H9 (cell line): Measurements from ENCODE around the gene OMG. TPM values are rescaled to one million over a fixed set of nuclear protein-coding genes. Genes with fewer than 3 reads are reported as not detected.

Experiments
- DNase-seq: peaks from one replicate; pipeline ENCODE4 v3.0.0-alpha.2; 2017
- H2AFZ ChIP-seq: one replicate; pipeline ENCODE4 v1.6.1; 2013; ENCODE audit warnings: mild to moderate bottlenecking, low read length, control low read depth, moderate library complexity
- H2AK5ac ChIP-seq: 2 replicates; pipeline ENCODE4 v1.6.1; 2013; ENCODE audit warnings: low read length, control low read depth, mixed read lengths; ENCODE audit not compliant: insufficient read length
- H2BK120ac ChIP-seq: one replicate; pipeline ENCODE4 v1.6.1; 2013; ENCODE audit warnings: low read depth, mild to moderate bottlenecking, low read length, control low read depth, inconsistent platforms; ENCODE audit not compliant: poor library complexity, severe bottlenecking
- H2BK12ac ChIP-seq: 2 replicates; pipeline ENCODE4 v1.6.1; 2013; ENCODE audit warnings: low read length, control low read depth, mixed read lengths, low read depth; ENCODE audit not compliant: insufficient read length
- H2BK15ac ChIP-seq: 2 replicates; pipeline ENCODE4 v1.6.1; 2013; ENCODE audit warnings: low read depth, low read length, control low read depth
- H2BK20ac ChIP-seq: one replicate; pipeline ENCODE4 v1.6.1; 2013; ENCODE audit warnings: low read depth, mild to moderate bottlenecking, low read length, control low read depth, inconsistent platforms; ENCODE audit not compliant: poor library complexity, severe bottlenecking
- H2BK5ac ChIP-seq: 2 replicates; pipeline ENCODE4 v1.6.1; 2013; ENCODE audit warnings: low read length, control low read depth, mixed read lengths; ENCODE audit not compliant: insufficient read length
- H3K14ac ChIP-seq: 2 replicates; pipeline ENCODE4 v1.6.1; 2013; ENCODE audit warnings: low read length, control low read depth; ENCODE audit not compliant: insufficient read depth
- H3K18ac ChIP-seq: 2 replicates; pipeline ENCODE4 v1.6.1; 2013; ENCODE audit warnings: low read depth, mild to moderate bottlenecking, mixed read lengths, low read length, control low read depth; ENCODE audit not compliant: insufficient read length
- H3K23ac ChIP-seq: 2 replicates; pipeline ENCODE4 v1.6.1; 2013; ENCODE audit warnings: low read length, control low read depth, mixed read lengths, low read depth; ENCODE audit not compliant: insufficient read length
- H3K23me2 ChIP-seq: 2 replicates; pipeline ENCODE4 v1.6.1; 2013; ENCODE audit warnings: low read depth, mild to moderate bottlenecking, mixed read lengths, low read length, control low read depth; ENCODE audit not compliant: insufficient read length, poor library complexity, severe bottlenecking
- H3K27ac ChIP-seq: 2 replicates; pipeline ENCODE4 v1.5.1; 2013; ENCODE audit warnings: low read length, control low read depth, mixed read lengths, low read depth; ENCODE audit not compliant: insufficient read length
- H3K27me3 ChIP-seq: 2 replicates; pipeline ENCODE4 v1.6.1; 2013; ENCODE audit warnings: low read length, control low read depth, inconsistent platforms; ENCODE audit not compliant: insufficient read depth
- H3K4ac ChIP-seq: 2 replicates; pipeline ENCODE4 v1.6.1; 2013; ENCODE audit warnings: low read depth, mild to moderate bottlenecking, control low read depth, inconsistent platforms, low read length, moderate library complexity
- H3K4me1 ChIP-seq: 2 replicates; pipeline ENCODE4 v1.6.1; 2013; ENCODE audit warnings: low read length, control low read depth, inconsistent platforms; ENCODE audit not compliant: insufficient read depth
- H3K4me2 ChIP-seq: 2 replicates; pipeline ENCODE4 v1.6.1; 2013; ENCODE audit warnings: low read length, control low read depth, mixed read lengths; ENCODE audit not compliant: insufficient read length, insufficient read depth
- H3K56ac ChIP-seq: 2 replicates; pipeline ENCODE4 v1.6.1; 2013; ENCODE audit warnings: low read depth, mild to moderate bottlenecking, mixed read lengths, low read length, control low read depth; ENCODE audit not compliant: insufficient read length
- H3K79me1 ChIP-seq: 2 replicates; pipeline ENCODE4 v1.6.1; 2013; ENCODE audit warnings: low read depth, mild to moderate bottlenecking, moderate library complexity, low read length, control low read depth, inconsistent platforms; ENCODE audit not compliant: insufficient read depth, poor library complexity, severe bottlenecking
- H3K79me2 ChIP-seq: 2 replicates; pipeline ENCODE4 v1.6.1; 2013; ENCODE audit warnings: low read length, control low read depth, inconsistent platforms; ENCODE audit not compliant: insufficient read depth
- H3K9ac ChIP-seq: 2 replicates; pipeline ENCODE4 v1.6.1; 2013; ENCODE audit warnings: low read length, control low read depth, mixed read lengths; ENCODE audit not compliant: insufficient read length; ENCODE audit errors: extremely low read depth
- H3K9me3 ChIP-seq: one replicate; pipeline ENCODE4 v1.6.1; 2013; ENCODE audit warnings: low read depth, low read length, inconsistent platforms; ENCODE audit not compliant: control insufficient read depth
- H3T11ph ChIP-seq: one replicate; pipeline ENCODE4 v1.6.1; 2013; ENCODE audit warnings: mild to moderate bottlenecking, low read length, control low read depth, inconsistent platforms
- H4K20me1 ChIP-seq: one replicate; pipeline ENCODE4 v1.6.1; 2013; ENCODE audit not compliant: control insufficient read depth, insufficient read length, insufficient read depth
- H4K5ac ChIP-seq: 2 replicates; pipeline ENCODE4 v1.6.1; 2013; ENCODE audit warnings: low read depth, mild to moderate bottlenecking, mixed read lengths, low read length, control low read depth; ENCODE audit not compliant: insufficient read length
- H4K8ac ChIP-seq: replicated peaks from 2 replicates; pipeline ENCODE4 v1.6.1; 2013; ENCODE audit warnings: low read length, control low read depth, mixed read lengths, low read depth; ENCODE audit not compliant: insufficient read length
- H4K91ac ChIP-seq: 2 replicates; pipeline ENCODE4 v1.6.1; 2013; ENCODE audit warnings: low read depth, mild to moderate bottlenecking, moderate library complexity, mixed read lengths, low read length, control low read depth; ENCODE audit not compliant: insufficient read length
- H3K27ac Mint-ChIP-seq, 3 experiments: 2 replicates in 2 of 3; 3 replicates in 1 of 3; pipeline ENCODE4 v1.8.0; 2020 to 2021; ENCODE audit warnings: mixed read lengths in 3 of 3, mild to moderate bottlenecking in 1 of 3, moderate library complexity in 1 of 3
- H3K27me3 Mint-ChIP-seq: 2 replicates; pipeline ENCODE4 v1.8.0; 2021; ENCODE audit warnings: low read depth, mild to moderate bottlenecking, moderate library complexity, mixed read lengths
- H3K36me3 Mint-ChIP-seq, 3 experiments: 2 replicates in 2 of 3; 3 replicates in 1 of 3; pipeline ENCODE4 v1.8.0; 2020 to 2021; ENCODE audit warnings: low read depth in 3 of 3, mixed read lengths in 3 of 3; ENCODE audit not compliant: insufficient read depth in 1 of 3
- H3K4me1 Mint-ChIP-seq, 2 experiments: 2 replicates each; pipeline ENCODE4 v1.8.0; 2020; ENCODE audit warnings: mixed read lengths in 2 of 2
- H3K4me3 Mint-ChIP-seq, 2 experiments: 2 replicates in 1 of 2; 3 replicates in 1 of 2; pipeline ENCODE4 v1.8.0; 2020 to 2021; ENCODE audit warnings: mild to moderate bottlenecking in 2 of 2, mixed read lengths in 2 of 2, moderate library complexity in 1 of 2
- H3K9me3 Mint-ChIP-seq, 2 experiments: 2 replicates in 1 of 2; 3 replicates in 1 of 2; pipeline ENCODE4 v1.8.0; 2020; ENCODE audit warnings: mild to moderate bottlenecking in 2 of 2, mixed read lengths in 2 of 2, moderate library complexity in 1 of 2
- WGBS: extraction: QIAGEN DNeasy Blood & Tissue Kit; methylation state at CpG from one replicate; pipeline ENCODE4 v1.1.7; 2013; ENCODE audit warnings: missing lambda C conversion rate, low lambda C conversion rate, mixed read lengths; ENCODE audit not compliant: insufficient read length; ENCODE audit errors: extremely low coverage; 5-methylcytosine and 5-hydroxymethylcytosine counted together
- total RNA-seq: library from RNA; stranded (reverse); gene quantifications from 2 replicates; pipeline ENCODE4 v1.2.1, GENCODE V29; 2021
- TF ChIP-seq, protein P1 (sequence below): fragments of 200-600 bp; sonication (generic); conservative IDR thresholded peaks from 3 replicates; pipeline ENCODE4 v1.8.0; 2021; ENCODE audit warnings: antibody characterized with exemption, mild to moderate bottlenecking

The OMG gene
- total RNA-seq, 1 experiment from 2014 or later: not detected

DNA sequence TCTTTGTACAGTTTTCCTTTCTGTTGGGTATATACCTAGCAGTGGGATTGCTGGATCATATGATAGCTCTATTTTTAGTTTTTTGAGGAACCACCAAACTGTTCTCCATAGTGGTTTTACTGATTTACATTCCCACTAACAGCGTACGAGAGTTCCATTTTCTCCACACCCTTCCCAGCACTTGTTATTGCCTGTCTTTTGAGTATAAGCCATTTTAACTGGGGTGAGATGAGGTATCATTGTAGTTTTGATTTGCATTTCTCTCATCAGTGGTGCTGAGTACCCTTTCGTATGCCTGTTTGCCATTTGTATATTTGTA, 17.7 kb upstream of the OMG start:
- H3K79me1 ChIP-seq: no peaks in the 10 kb centered on the region
- no peak overlapping the region for H4K5ac ChIP-seq
- Mint-ChIP-seq H3K27ac (no peak overlapping the region), H3K36me3 (no peaks in the 10 kb centered on the region), H3K27me3 (no peaks in the 10 kb centered on the region), H3K9me3 (no peaks in the 10 kb centered on the region), H3K4me1 (peaks cover 11 to 13% of the 10 kb centered on the region in 2 experiments), H3K4me3 (no peak overlapping the region)
- H3K18ac ChIP-seq: no peak overlapping the region
- H3K23me2 ChIP-seq: no peaks in the 10 kb centered on the region
- no peak overlapping the region for H2BK5ac ChIP-seq
- H3T11ph ChIP-seq: no peak overlapping the region
- no peak overlapping the region for H3K14ac ChIP-seq
- no peak overlapping the region for H2AFZ ChIP-seq
- no peak for DNase-seq
- H3K4ac ChIP-seq: no peak overlapping the region
- H3K79me2 ChIP-seq: no peaks in the 10 kb centered on the region
- no peak overlapping the region for H2BK120ac ChIP-seq
- no peak overlapping the region for H4K8ac ChIP-seq
- no peak overlapping the region for H2BK20ac ChIP-seq
- H3K9me3 ChIP-seq: no peaks in the 10 kb centered on the region
- H3K4me1 ChIP-seq: no peaks in the 10 kb centered on the region
- no CpG with 5 or more reads among the region's 3 CpGs for WGBS
- no peaks in the 10 kb centered on the region for H4K20me1 ChIP-seq
- no peak overlapping the region for H3K56ac ChIP-seq
- H3K23ac ChIP-seq: no peak overlapping the region
- no peak overlapping the region for H3K9ac ChIP-seq
- H3K4me2 ChIP-seq: no peak overlapping the region
- TF ChIP-seq, protein P1, sequence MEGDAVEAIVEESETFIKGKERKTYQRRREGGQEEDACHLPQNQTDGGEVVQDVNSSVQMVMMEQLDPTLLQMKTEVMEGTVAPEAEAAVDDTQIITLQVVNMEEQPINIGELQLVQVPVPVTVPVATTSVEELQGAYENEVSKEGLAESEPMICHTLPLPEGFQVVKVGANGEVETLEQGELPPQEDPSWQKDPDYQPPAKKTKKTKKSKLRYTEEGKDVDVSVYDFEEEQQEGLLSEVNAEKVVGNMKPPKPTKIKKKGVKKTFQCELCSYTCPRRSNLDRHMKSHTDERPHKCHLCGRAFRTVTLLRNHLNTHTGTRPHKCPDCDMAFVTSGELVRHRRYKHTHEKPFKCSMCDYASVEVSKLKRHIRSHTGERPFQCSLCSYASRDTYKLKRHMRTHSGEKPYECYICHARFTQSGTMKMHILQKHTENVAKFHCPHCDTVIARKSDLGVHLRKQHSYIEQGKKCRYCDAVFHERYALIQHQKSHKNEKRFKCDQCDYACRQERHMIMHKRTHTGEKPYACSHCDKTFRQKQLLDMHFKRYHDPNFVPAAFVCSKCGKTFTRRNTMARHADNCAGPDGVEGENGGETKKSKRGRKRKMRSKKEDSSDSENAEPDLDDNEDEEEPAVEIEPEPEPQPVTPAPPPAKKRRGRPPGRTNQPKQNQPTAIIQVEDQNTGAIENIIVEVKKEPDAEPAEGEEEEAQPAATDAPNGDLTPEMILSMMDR: no peak
- H3K27me3 ChIP-seq: no peaks in the 10 kb centered on the region
- no peak overlapping the region for H2BK12ac ChIP-seq
- no peak overlapping the region for H2AK5ac ChIP-seq
- no peak overlapping the region for H4K91ac ChIP-seq
- no peak overlapping the region for H2BK15ac ChIP-seq
- no peak overlapping the region for H3K27ac ChIP-seq
